ENCODE data around the gene AGRN.
"Not testable (repeated sequence)": the region's sequence is repeated elsewhere in the genome, so short reads cannot be mapped to it uniquely, and the experiment has no call there.

The AGRN gene

DNA sequence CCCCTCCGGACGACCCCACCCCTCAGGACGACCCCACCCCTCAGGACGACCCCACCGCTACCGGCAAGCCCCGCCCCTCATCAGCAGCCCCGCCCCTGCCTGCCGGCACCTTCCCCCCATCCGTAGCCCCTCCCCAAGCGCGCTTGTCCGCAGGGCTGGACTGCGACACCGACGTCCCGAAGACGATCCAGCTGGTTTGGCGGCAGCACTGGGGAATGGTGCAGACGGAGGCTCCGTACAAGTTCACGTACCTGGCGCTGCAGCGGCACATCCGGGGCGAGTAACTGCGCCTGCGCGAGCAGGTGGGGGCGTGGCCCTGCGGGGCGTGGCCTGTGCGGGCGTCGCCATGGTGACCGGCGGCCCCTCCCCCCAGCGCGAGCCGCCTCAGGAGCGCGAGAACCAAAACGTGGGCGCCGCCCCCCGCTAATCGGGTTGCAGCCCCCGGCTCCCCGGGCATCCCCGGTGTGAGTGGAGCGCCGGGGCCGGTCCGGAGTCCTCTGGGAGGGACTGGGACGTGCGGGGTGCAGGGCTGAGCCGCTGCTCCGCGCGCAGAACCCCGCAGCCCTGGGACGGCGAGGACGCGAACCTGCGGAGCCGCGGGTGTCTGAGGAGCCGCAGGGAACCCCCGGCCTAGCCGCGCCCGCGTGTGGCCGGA, 49.3 kb downstream of the AGRN start:
- peak; percentile 74 for DNase-seq

DNA sequence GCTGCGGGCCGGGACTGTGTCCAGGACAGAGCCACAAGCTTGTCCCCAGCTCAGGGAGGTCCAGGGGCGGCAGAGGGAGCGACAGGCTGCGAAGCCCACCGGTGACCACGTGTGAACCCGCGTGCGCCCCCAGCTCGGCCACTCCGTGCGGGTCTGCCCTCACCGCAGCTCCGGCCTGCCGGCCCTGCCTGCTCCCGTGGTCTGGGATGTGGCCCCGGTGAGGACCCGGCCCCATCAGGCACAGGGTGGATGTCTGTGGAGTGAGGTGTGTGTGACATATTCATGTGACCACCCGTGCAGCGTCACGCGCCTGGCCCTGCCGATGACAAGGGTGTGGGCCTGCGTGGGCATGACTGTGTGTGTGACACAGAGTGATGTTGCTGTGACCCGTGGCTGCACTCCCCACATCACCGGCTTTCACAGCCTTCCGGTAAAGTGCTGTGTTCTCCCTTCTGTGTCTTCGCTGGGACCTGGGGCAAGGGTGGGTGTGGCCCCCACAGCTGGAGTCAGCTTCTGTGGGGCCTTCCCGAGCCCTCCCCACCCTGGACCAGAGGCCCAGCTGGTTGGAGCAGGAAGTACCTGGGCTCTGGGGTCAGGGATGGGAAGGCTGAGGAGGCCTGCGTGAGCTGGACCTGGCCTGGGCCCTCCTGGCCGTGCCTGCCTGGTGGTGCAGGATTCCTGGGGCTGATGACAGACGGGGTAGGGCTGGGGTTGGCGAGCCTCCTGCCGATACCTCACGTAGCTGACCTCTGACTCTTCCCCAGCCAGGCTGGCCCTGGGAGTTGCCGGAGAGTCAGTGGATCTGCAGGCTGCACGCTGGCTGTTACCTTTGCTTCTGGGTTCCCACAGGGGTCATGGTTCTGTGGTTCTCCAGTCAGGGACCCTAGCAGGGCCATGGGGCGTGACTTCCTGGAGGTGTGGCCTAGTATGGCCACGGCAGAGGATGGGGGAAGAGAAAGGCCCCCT, 50.1 kb downstream of the AGRN start:
- peak; percentile 58 for DNase-seq

DNA sequence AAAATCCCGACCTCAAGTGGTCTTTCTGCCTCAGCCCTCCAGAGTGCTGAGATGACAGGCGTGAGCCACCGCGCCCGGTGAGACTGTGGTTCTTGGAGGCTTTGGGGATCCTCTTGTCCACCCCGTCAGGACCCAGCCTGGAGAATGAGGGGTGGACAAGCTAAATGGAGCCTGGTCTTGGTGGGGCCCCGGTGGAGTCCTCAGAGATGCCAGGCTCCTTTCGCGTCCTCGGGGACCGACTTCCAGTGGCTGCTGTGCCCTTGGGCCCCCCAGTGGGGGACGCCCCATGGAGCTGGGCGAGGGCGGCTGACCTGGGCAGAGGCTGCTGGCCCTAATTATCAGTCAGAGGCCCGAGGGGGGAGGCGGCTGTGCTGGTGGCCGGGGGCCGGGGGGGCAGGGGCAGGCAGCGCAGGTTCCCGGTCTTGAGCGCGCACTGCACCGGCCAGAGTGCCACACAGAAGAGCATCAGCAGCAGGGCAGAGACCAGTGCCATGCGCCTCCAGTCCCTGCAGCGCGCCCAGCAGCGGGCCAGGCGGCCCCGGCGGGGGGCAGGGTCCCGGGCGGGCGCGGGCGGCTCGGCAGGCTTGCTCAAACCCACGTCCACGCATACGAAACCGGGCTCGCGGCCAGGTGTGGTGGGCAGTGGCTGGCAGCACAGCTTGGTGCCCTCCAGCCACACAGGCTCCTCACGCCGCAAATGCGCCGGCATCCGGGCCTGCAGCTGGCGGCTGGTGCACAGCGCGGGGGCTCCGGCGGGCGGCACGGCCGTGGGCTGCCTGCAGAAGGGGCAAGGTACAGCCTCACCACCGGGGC, 51.8 kb downstream of the AGRN start:
- no peak for DNase-seq

DNA sequence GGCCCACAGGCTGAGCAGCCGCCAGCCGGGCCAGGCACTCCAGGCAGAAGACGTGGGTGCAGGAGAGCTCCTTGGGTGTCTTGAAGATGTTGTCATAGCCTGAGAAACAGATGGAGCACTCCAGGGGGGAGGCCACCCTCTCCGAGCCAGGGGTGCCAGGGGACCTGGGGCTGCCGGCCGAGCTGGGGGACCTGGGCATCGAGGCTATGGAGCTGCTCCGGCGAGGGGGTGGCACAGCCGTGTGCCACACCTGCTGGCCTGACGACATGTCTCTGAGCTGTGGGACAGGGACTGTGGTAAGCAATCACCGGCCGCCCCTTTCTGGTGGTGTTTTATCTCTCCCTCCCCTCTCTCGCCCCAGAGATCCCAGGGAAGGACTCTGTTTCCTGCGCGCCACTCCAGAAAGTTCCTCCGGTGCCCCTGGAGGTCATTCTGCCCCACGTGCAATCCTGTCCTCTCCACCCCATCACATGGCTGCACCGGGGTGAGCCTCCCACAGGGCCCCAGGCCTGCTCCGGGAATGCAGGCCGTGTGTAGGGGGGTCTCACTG, 52.5 kb downstream of the AGRN start:
- DNase-seq = no peak

DNA sequence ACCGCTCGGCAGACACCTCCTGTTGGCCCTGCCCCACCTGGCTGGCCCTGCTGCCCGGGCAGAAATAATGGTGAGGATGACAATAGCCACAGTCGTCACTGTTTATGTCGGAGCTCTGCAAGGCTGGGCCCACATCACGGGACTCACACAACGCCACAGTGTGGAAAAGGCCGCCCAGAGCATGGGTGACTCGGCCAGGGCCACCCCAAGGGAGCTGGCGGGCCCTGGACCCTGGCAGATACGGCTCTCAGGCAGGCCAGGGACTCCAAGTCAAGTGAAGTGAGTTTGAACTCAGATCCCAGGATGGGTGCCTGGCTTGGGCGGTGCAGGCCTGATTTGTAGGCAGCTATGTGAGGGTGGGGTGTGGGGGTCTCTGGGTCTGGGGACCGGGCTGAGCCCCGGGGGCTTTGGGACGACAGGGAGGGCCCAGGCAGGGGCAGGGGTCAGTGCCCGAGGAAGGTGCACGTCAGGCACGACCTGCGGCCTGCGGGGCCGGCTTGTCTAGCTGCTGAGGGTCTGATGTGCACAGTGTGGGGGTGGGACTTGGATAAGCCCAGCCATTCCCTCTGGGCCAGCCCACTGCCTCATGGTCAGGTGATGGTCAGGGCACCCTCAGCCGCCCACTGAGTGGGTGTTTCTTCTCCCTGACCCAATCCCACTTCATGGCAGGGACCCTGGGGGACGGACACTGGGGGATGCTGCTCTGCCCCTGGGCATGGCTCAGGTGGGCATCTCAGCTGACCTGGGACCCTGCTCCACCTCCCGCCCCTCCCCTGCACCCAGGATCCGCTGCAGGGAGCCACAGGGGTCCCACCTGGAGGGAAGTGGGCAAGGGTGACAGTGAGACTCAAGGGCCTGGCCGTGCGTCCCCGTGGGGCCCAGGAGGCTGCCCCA, 53.2 kb downstream of the AGRN start:
- no peak for DNase-seq

DNA sequence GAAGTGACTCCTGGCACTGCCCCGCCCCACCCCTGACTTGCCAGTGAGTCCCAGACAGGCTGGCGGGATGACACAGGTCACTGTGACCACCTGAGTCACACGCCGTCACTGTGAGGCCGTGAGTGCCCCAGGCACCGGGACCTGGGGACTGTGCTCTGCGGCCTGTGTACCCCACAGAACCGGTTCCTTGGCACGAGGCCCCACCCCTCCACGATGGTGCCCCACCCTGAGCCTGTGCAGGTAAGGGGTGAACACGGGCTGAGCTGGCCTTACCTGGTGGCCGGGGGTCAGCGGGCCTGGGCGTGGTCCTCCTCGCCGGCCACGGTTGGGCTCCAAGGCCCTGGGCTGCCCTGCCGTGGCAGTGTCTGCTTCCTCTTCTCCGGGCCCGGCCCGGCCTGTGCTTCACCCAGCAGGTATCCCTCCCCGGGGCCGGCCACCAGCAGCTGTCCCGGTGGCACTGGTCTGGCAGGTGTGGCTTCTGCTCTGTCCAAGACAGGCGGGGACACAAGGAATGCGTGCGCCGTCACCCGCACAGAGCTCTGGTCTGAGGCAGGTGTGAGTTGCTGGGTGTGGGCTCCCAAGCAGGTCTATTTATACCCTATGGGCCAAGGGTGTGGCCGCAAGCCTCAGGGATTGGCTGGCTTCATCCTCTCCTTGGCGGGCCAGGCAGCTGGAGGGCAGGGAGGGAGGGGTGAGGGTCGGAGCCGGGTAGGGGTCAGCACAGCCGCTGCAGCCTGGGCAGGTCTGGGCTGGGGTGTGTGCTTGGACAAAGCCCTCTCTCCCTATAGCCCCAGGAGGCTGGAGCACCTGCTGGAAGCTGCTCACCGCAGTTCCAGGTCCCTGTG, 54.0 kb downstream of the AGRN start, which contains the start of gene RNF223:
TSS of gene RNF223 (minus strand) at position 564 of the 845 bp plus-strand sequence. CDS start 1,740 bp downstream, outside the sequence.
- no peak for DNase-seq

DNA sequence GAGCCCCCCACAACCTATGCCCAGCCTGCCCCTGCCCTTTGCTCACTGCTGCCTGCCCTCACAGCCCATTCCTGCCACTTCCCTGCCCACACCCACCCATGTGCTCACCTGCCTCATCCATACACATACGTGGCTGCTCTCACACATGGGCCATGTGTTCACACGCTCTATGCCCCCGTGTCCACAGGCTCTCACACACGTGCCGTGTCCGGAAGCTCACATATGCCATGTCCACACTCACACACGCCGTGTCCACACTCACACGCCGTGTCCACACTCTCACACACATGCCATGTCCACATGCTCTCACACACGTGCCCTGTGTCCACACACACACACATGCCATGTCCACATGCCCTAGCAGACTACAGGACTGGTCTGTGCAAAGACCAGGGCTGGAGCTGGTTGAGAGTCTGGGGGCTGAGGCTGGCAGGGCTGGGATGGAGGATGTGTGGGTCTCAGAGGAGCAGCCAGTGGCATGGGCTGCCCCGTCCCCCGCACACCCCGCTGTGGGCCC, 54.8 kb downstream of the AGRN start:
- no peak for DNase-seq

DNA sequence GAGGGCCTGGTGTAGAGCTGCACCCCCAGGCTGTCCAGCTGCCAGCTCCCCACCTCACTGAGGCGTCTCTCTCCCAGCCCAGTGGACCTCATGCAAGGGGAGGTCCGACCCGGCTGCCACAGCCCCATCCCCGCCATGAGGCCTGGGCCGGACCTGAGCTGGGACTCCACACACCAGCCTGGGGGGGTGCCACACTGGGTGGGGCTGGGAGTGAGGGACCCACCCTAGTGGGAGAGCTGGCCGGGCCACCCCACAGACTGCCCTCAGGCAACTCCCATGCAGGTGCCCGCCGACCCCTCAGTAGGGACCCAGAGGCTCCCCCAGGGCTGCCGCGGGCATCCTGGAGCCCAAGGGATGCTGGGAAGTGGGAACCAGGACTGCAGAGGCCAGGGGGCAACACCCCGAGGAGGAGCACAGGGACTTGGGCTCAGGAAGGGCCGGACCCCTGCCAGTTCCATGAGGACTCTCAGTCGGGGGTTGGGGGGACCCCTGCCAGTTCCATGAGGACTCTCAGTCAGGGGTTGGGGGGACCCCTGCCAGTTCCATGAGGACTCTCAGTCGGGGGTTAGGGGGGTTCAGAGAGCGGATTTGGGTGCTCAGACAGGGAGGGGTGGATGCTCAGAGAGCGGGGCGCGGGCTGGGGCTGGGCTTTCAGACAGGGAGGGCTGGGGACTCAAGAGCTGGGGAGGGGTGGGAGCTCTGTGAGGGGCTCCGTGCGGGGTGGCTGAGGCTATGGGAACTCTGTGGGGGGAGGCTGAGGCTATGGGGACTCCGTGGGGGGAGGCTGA, 55.4 kb downstream of the AGRN start:
- DNase-seq = no peak

DNA sequence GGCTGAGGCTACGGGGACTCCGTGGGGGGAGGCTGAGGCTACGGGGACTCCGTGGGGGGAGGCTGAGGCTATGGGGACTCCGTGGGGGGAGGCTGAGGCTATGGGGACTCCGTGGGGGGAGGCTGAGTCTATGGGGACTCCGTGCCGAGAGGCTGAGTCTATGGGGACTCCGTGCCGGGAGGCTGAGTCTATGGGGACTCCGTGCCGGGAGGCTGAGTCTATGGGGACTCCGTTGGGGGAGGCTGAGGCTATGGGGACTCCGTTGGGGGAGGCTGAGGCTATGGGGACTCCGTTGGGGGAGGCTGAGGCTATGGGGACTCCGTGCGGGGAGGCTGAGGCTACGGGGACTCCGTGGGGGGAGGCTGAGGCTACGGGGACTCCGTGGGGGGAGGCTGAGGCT, 57.5 kb downstream of the AGRN start:
- not testable (repeated sequence) for DNase-seq

DNA sequence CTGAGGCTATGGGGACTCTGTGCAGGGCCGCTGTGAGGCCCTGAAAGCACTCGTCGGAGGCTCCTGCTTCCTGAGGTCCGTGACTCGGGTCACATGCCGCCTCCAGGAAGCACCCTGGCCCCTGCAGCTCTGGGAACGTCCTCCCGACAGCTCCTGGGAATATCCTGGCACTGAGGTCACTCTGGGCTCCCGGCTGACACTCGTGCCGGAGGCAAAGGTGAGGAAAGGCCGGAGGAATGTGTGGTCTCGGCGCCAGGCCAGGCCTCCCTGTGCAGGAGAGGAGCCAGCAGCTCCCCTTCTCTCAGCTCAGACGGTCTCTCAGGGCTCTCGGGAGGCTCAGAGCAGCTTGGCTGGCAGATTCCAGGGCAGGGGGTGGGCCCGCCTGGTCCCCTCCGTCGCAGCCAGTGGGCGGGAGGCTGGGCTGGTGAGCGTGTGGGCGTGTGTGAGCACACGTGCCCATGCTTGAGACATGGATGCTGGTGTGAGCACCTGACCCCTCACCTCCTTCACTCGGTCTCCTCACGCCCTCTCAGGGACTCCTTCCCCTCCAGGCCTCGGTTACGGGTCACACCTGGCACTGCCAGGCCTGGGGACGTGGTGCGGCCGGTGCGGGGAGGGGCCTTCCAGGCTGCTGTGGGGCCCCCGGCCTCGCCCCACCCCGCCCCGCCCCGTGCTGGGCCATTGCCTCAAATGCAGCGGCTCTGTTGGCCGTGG, 59.6 kb downstream of the AGRN start:
- peak; percentile 33 for DNase-seq

DNA sequence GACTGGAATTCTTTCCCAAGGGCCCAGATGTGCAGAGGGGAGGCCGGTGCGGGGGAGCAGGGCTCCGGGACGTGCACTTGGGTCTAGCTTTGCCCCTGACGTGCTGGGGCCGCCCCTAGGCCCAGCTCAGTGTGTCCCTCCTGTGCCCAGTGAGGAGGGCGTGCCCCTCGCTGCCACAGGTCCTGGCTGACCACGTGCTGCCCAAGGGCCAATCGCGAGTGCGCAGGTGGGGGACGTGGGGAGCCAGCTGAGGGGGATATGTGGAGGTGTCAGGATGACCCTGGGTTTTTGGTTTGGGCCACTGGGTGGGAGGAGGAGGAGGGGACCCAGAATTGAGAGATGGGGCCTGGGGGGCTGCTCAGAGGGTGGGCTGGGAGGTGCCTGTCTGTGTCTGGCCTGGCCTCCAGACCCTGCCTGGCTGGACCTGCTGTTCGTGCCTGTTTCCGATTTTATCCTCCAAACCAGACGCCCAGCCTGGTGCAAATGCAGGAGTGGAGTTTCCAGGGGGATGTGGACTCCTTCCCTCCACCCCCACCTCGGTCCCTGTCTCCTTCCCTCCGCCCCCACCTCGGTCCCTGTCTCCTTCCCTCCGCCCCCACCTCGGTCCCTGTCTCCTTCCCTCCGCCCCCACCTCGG, 60.3 kb downstream of the AGRN start:
- no peak for DNase-seq

DNA sequence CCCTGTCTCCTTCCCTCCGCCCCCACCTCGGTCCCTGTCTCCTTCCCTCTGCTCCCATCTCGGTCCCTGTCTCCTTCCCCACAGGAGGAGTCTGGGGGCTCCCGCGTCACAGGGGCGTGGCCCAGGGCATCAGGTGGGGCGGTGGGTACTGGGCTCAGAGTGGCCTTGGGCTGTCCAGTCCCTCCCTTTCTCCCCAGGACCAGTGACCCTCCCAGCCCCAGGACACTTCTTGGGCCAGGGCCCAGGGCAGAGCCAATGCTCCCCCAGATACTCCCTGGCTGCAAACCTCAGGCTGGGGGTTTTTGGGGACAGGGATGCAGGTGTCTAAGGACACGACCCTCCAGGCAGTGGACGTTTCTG, 61.0 kb downstream of the AGRN start:
- DNase-seq = no peak

DNA sequence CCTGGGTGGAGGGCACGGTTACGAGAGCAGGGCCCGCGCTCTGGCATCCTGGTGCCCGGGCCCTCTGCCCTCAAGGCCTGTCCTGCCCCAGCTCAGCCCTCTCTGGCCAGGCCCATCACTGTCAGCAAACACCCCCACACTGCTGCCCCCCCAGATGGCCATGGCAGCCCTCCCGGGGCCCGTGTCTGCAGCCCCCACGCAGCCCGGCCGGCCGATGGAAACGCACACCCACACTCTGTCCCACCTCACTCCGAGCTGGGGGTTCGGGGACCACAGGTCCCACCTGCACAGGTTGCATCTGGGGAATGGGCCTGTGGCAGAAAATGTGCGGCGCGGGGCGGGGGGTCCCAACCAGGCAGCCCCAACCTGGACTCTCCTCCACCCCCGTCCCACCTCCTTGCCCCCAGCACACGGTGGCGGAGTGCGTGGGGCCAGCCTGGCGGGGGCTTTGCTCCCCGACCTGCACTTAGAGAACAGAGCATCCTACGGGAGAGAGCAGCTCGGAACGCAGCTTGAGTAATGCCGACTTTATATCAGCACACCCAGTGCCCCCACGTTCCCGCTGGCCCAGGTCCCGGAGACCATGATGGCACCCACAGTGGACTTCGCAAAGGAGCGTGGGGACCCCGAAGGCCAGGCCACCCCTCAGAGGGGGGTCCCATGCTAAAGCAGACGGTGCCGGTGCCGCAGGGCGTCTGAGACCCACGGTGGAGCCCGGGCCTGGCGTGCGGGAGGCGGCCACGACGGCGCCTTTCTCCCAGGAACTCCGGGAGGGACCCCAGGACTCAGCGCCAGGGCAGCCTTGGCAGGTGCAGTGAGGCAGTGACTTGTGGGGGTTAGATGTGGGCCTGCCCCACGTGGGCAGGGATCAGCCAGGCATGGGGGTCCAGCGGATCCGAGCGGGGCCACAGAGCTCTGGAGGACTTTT, 61.7 kb downstream of the AGRN start:
- no peak for DNase-seq

DNA sequence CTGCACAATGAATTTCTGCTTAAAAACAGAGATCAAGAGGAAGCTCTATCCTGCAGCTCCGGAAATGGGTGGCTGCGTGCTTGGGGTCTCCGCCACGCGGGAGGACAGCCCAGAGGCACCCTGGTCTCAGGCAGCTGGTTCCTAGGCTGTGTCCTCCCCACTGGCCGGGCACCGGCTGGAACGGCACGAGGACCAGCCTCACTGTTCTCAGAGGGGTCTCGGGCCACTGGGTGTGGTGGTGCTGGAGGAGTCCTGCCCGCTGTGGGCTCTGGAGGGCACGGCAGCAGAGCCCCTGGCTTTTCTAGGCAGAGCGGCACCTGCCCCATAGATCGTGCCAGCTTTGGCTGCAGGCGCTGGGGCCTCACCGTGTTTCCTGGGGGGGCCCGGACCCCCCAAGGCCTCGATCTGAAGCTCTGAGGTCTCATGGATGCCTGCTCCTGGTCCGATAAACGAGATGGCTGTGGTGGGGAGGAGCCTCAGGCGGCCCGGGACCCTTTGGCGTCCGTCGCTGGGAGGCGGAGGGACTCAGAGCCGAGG, 62.4 kb downstream of the AGRN start:
- DNase-seq = no peak

DNA sequence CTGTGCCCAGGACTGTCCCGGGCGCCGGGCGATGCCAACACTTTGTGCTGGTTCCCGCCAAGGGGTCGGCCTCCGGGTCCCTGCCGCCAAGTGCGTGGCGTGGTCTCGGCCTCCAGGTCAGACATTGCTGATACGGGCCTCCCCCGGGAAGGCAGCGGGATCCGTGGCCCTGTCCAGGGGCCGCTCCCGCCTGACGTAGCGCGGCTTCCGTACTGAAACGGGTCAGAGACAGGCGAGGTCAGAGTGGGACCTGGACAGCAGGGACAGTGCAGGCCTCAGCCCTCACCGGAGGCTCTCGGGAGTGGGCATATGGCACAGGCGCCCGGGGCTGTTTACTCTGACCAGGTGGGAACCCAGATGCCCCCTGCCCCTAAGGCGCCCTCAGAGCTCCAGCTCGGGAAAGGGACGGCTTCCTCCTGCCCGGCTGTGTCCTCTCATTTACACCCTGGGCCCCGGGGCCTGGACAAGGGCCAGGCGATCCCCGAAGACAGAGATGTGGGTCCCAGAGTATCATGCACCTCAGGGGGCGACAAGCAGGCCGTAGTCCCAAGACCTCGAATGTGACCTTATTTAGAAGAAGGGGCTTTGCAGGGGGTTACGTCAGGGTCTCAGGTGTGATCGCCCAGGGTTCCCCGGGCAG, 63.0 kb downstream of the AGRN start:
- no peak for DNase-seq

Measured in suppressor macrophage treated with lipopolysaccharide for 4 hours (primary cell).